PC-3 (cell line): ENCODE measurements around the gene PACRG.

ENCODE experiments used
- EZH2phosphoT487 ChIP-seq: fragments of 300-600 bp; sonication (generic); IDR thresholded peaks from 2 replicates; pipeline ENCODE4 v1.6.1; 2018; ENCODE audit warnings: mild to moderate bottlenecking, antibody characterized with exemption, low read length, borderline replicate concordance
- TF ChIP-seq, protein P1 (sequence below): fragments of 300-600 bp; sonication (generic); conservative IDR thresholded peaks from 2 replicates; pipeline ENCODE4 v1.5.1; 2017; ENCODE audit warnings: antibody characterized with exemption, low read depth, mild to moderate bottlenecking, low read length

DNA sequence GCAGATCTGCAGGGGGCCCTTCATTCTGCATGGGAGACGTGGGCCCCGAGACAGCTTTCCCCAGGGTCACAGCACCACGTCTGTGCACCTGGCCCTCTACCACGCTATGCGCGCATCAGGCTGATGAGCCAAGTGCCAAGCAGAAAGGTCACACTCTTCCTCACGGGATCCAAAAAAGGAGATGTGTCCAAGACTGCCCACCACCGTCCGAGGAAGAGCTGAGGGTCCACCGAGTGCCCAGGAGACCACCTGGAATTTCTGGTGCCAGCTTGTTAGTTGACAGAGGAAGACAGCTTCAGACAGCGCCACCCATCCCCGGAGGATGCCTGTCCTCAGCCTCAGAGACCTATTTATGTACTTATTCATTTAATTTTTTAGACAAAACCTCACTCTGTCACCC is 609.2 kb downstream of the PACRG start:
- TF ChIP-seq, protein P1, sequence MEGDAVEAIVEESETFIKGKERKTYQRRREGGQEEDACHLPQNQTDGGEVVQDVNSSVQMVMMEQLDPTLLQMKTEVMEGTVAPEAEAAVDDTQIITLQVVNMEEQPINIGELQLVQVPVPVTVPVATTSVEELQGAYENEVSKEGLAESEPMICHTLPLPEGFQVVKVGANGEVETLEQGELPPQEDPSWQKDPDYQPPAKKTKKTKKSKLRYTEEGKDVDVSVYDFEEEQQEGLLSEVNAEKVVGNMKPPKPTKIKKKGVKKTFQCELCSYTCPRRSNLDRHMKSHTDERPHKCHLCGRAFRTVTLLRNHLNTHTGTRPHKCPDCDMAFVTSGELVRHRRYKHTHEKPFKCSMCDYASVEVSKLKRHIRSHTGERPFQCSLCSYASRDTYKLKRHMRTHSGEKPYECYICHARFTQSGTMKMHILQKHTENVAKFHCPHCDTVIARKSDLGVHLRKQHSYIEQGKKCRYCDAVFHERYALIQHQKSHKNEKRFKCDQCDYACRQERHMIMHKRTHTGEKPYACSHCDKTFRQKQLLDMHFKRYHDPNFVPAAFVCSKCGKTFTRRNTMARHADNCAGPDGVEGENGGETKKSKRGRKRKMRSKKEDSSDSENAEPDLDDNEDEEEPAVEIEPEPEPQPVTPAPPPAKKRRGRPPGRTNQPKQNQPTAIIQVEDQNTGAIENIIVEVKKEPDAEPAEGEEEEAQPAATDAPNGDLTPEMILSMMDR: no peak
- no peak for TF ChIP-seq EZH2phosphoT487
